ENCODE measurements around the gene PTPA.

PTPA gene

GRCh38 chr9:129113645-129114304, 2.6 kb downstream of the PTPA start:
- peaks cover 59% of the 10 kb centered on the region for H3K79me2 ChIP-seq (ENCODE audit: insufficient read depth, low read length)
- 0 out of 2 replicates have a peak, but pooled peaks cover 12% of the 10 kb centered on the region for H3F3A ChIP-seq (ENCODE audit: insufficient read depth)
- no peaks in the 10 kb centered on the region for H3K36me3 ChIP-seq (ENCODE audit: low read length)
- no peak overlapping the region for H2AFZ ChIP-seq (ENCODE audit: low read depth, low read length, severe bottlenecking)
- H3K4me2 ChIP-seq (ENCODE audit: low read depth, low read length, poor library complexity, severe bottlenecking) = peak overlapping the region; percentile 4
- no peaks in the 10 kb centered on the region for H3K9me2 ChIP-seq (replicated peaks; ENCODE audit: insufficient read depth, low read length)
- H3K4me3 ChIP-seq (ENCODE audit: insufficient read depth, low read length, poor library complexity, severe bottlenecking) = no peak overlapping the region
- TF ChIP-seq EZH2phosphoT487 (conservative IDR thresholded peaks at IDR 0.05; ENCODE audit: low read length) (no peak), CTCF (IDR thresholded peaks at IDR 0.05; ENCODE audit: insufficient read depth, low read length, poor library complexity, severe bottlenecking) (no peak)
- H4K20me1 ChIP-seq (ENCODE audit: low read depth, low read length) = no peaks in the 10 kb centered on the region
- H3K27me3 ChIP-seq (ENCODE audit: low read length) = no peaks in the 10 kb centered on the region
- H3K27ac ChIP-seq (ENCODE audit: low read depth, low read length) = no peak overlapping the region
- no peak overlapping the region for H3K9ac ChIP-seq (ENCODE audit: low read length)
- no peaks in the 10 kb centered on the region for H3K9me3 ChIP-seq (ENCODE audit: insufficient read depth, low read length)

GRCh38 chr9:129118799-129119198, 7.6 kb downstream of the PTPA start:
- Histone ChIP-seq H4K20me1 (ENCODE audit: low read depth, low read length) (no peaks in the 10 kb centered on the region), H3K4me2 (ENCODE audit: low read depth, low read length, poor library complexity, severe bottlenecking) (no peak overlapping the region), H3K79me2 (ENCODE audit: insufficient read depth, low read length) (peaks cover 42% of the 10 kb centered on the region), H2AFZ (ENCODE audit: low read depth, low read length, severe bottlenecking) (no peak overlapping the region), H3K9me2 (replicated peaks; ENCODE audit: insufficient read depth, low read length) (no peaks in the 10 kb centered on the region), H3K9me3 (ENCODE audit: insufficient read depth, low read length) (no peaks in the 10 kb centered on the region), H3K27ac (ENCODE audit: low read depth, low read length) (no peak overlapping the region), H3K36me3 (ENCODE audit: low read length) (no peaks in the 10 kb centered on the region), H3F3A (ENCODE audit: insufficient read depth) (0 out of 2 replicates have a peak, but pooled peaks cover 9% of the 10 kb centered on the region), H3K27me3 (ENCODE audit: low read length) (no peaks in the 10 kb centered on the region), H3K4me3 (ENCODE audit: insufficient read depth, low read length, poor library complexity, severe bottlenecking) (no peak overlapping the region), H3K9ac (ENCODE audit: low read length) (no peak overlapping the region)
- TF ChIP-seq EZH2phosphoT487 (conservative IDR thresholded peaks at IDR 0.05; ENCODE audit: low read length) (no peak), CTCF (IDR thresholded peaks at IDR 0.05; ENCODE audit: insufficient read depth, low read length, poor library complexity, severe bottlenecking) (no peak)

GRCh38 chr9:129121483-129121882, 10.3 kb downstream of the PTPA start:
- Histone ChIP-seq H3K79me2 (ENCODE audit: insufficient read depth, low read length) (peaks cover 20% of the 10 kb centered on the region; the same call in 1 of the 2 replicates), H2AFZ (ENCODE audit: low read depth, low read length, severe bottlenecking) (no peak overlapping the region), H3K27me3 (ENCODE audit: low read length) (no peaks in the 10 kb centered on the region), H3K9me3 (ENCODE audit: insufficient read depth, low read length) (no peaks in the 10 kb centered on the region), H3K36me3 (ENCODE audit: low read length) (0 out of 2 replicates have a peak, but pooled peaks cover 2% of the 10 kb centered on the region), H3F3A (ENCODE audit: insufficient read depth) (no peaks in the 10 kb centered on the region), H3K4me3 (ENCODE audit: insufficient read depth, low read length, poor library complexity, severe bottlenecking) (no peak overlapping the region), H3K9ac (ENCODE audit: low read length) (no peak overlapping the region), H3K4me2 (ENCODE audit: low read depth, low read length, poor library complexity, severe bottlenecking) (no peak overlapping the region), H4K20me1 (ENCODE audit: low read depth, low read length) (no peaks in the 10 kb centered on the region), H3K9me2 (replicated peaks; ENCODE audit: insufficient read depth, low read length) (no peaks in the 10 kb centered on the region), H3K27ac (ENCODE audit: low read depth, low read length) (no peak overlapping the region)
- no peak for TF ChIP-seq EZH2phosphoT487 (conservative IDR thresholded peaks at IDR 0.05; ENCODE audit: low read length)
- no peak for TF ChIP-seq CTCF (IDR thresholded peaks at IDR 0.05; ENCODE audit: insufficient read depth, low read length, poor library complexity, severe bottlenecking)

All from SU-DHL-6 (cell line).